ENCODE results near the gene FRMD1.

The FRMD1 gene

DNA sequence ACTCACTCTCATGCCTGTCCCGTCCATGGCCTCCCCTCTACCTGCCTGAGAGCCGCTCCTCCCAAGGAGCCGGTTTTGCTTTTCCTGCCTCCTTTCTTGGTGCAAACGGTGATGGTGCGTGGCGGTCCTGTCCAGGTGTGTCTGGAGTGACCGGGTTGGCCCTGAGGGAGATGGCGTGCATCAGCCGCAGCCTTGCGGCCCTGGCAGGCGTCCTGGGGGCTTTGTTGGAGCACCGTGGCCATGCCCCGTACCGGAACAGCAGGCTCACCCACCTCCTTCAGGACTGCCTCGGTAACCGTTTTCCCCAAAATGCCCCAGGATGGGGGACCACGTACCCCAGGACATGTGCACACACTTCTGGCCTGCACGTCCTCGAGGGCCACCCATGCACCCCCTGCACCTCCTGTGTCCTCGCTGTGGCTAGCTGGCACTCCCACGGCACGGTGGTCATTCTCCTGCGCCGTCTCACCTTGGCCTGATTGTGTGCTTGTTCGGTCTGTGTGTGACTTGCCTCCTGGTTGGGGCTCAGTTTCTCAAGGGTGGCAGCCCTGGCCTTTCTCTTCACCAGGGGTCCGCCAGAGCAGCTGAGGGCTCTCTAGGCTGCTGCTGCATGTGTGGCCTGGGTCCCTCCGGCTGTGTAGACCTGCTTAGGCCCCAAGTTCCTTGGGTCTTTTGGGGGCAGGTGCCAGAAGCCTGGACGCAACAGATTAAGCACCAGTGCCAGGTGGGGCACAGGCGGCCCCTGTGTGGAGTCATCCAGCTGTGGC lies 36.4 kb downstream of the FRMD1 start:
- H3K27ac ChIP-seq (ENCODE audit: extremely low read depth, low read depth, low read length), result no peak overlapping the region
- POLR2A ChIA-PET, result no interaction called here
- H3K9me3 ChIP-seq (ENCODE audit: control insufficient read depth, insufficient read depth, low read depth, low read length), result no peaks in the 10 kb centered on the region
- CTCF ChIA-PET, result interaction anchor here (0.6 kb wide), 1 partner anchor 126 kb away, joined by 3 read pairs; no protein-coding TSS in a partner anchor
- no peaks in the 10 kb centered on the region for H3K4me1 ChIP-seq (ENCODE audit: control insufficient read depth, insufficient read depth, low read length)
- no peak overlapping the region for H3K4me3 ChIP-seq (ENCODE audit: low read depth, low read length)
- 0 out of 2 replicates have a peak, but pooled peaks have one; percentile 18 for TF ChIP-seq ZNF623 (tag by site-specific recombination; IDR thresholded peaks at IDR 0.05)
- TF ChIP-seq ZNF132 (tag by site-specific recombination; IDR thresholded peaks at IDR 0.05; ENCODE audit: borderline replicate concordance), result no peak
- peaks cover 0 to 3% of the 10 kb centered on the region in 2 experiments; a peak in 1 of 3 replicates for H3K36me3 ChIP-seq (ENCODE audit: control insufficient read depth in 2 of 2, insufficient read depth in 1 of 2, low read length in 2 of 2)

DNA sequence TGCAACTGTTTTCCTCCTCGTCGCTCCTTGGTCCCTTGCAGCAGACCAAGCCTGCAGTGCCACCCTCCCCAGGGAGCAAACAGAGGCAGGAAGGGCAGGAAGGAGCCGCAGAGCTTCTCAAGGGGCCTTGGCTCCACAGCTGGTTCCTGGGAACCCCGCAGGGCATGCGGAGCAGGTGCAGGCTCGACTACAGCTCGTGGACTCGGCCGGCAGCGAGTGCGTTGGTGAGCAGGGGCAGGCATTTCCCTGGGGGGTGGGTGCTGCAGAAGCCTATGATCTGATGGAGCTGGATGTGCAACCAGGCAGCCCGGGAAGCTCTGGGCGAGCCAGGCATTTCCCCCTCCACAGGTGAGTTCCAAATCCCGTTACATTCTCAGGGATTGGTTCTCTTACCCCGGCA lies 37.1 kb downstream of the FRMD1 start:
- no peak overlapping the region for H3K27ac ChIP-seq (ENCODE audit: extremely low read depth, low read depth, low read length)
- no peaks in the 10 kb centered on the region for H3K9me3 ChIP-seq (ENCODE audit: control insufficient read depth, insufficient read depth, low read depth, low read length)
- peak; percentile 79 for TF ChIP-seq ZIC2 (tag by site-specific recombination; IDR thresholded peaks at IDR 0.05)
- peak; percentile 67 for TF ChIP-seq CTCF (tag by site-specific recombination; IDR thresholded peaks at IDR 0.05)
- no peak for TF ChIP-seq SP2 (tag by site-specific recombination; IDR thresholded peaks at IDR 0.05)
- no peak for TF ChIP-seq ZNF391 (tag by site-specific recombination; IDR thresholded peaks at IDR 0.05; ENCODE audit: borderline replicate concordance, low read depth)
- TF ChIP-seq, protein P1, sequence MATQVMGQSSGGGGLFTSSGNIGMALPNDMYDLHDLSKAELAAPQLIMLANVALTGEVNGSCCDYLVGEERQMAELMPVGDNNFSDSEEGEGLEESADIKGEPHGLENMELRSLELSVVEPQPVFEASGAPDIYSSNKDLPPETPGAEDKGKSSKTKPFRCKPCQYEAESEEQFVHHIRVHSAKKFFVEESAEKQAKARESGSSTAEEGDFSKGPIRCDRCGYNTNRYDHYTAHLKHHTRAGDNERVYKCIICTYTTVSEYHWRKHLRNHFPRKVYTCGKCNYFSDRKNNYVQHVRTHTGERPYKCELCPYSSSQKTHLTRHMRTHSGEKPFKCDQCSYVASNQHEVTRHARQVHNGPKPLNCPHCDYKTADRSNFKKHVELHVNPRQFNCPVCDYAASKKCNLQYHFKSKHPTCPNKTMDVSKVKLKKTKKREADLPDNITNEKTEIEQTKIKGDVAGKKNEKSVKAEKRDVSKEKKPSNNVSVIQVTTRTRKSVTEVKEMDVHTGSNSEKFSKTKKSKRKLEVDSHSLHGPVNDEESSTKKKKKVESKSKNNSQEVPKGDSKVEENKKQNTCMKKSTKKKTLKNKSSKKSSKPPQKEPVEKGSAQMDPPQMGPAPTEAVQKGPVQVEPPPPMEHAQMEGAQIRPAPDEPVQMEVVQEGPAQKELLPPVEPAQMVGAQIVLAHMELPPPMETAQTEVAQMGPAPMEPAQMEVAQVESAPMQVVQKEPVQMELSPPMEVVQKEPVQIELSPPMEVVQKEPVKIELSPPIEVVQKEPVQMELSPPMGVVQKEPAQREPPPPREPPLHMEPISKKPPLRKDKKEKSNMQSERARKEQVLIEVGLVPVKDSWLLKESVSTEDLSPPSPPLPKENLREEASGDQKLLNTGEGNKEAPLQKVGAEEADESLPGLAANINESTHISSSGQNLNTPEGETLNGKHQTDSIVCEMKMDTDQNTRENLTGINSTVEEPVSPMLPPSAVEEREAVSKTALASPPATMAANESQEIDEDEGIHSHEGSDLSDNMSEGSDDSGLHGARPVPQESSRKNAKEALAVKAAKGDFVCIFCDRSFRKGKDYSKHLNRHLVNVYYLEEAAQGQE (tag by site-specific recombination; IDR thresholded peaks at IDR 0.05), result no peak
- TF ChIP-seq ZNF629 (tag by site-specific recombination; IDR thresholded peaks at IDR 0.05), result no peak
- TF ChIP-seq ZBTB20 (tag by site-specific recombination; IDR thresholded peaks at IDR 0.05), result peak; percentile 84
- TF ChIP-seq ZNF214 (tag by site-specific recombination; IDR thresholded peaks at IDR 0.05; ENCODE audit: borderline replicate concordance), result no peak
- no peaks in the 10 kb centered on the region for H3K4me1 ChIP-seq (ENCODE audit: control insufficient read depth, insufficient read depth, low read length)
- peaks cover 0 to 3% of the 10 kb centered on the region in 2 experiments; a peak in 1 of 3 replicates for H3K36me3 ChIP-seq (ENCODE audit: control insufficient read depth in 2 of 2, insufficient read depth in 1 of 2, low read length in 2 of 2)
- CTCF ChIA-PET, result interaction anchor here (0.6 kb wide), 1 partner anchor 125 kb away, joined by 3 read pairs; no protein-coding TSS in a partner anchor
- H3K4me3 ChIP-seq (ENCODE audit: low read depth, low read length), result no peak overlapping the region
- POLR2A ChIA-PET, result no interaction called here

GRCh38 chr6:168040856-168041496 lies 38.0 kb downstream of the FRMD1 start:
- peaks cover 2% of the 10 kb centered on the region; the same call in 1 of the 2 replicates for H3K4me1 ChIP-seq (ENCODE audit: control insufficient read depth, insufficient read depth, low read length)
- no peak overlapping the region for H3K27ac ChIP-seq (ENCODE audit: extremely low read depth, low read depth, low read length)
- no peak overlapping the region for H3K4me3 ChIP-seq (ENCODE audit: low read depth, low read length)
- H3K36me3 ChIP-seq (ENCODE audit: control insufficient read depth in 2 of 2, insufficient read depth in 1 of 2, low read length in 2 of 2), result peaks cover 0 to 3% of the 10 kb centered on the region in 2 experiments; a peak in 1 of 3 replicates
- ChIA-PET POLR2A (no interaction called here), CTCF (no interaction called here)
- TF ChIP-seq ZNF341 (tag by site-specific recombination; IDR thresholded peaks at IDR 0.05; ENCODE audit: low read depth), result peak; percentile 59
- TF ChIP-seq KLF10 (tag by site-specific recombination; IDR thresholded peaks at IDR 0.05), result no peak
- H3K9me3 ChIP-seq (ENCODE audit: control insufficient read depth, insufficient read depth, low read depth, low read length), result no peaks in the 10 kb centered on the region
